ENCODE measurements around the gene ANXA3. TPM values are rescaled to one million over a fixed set of nuclear protein-coding genes. Genes with fewer than 3 reads are reported as not detected.

ANXA3 gene
- total and polyA plus RNA-seq, 2 donors (not counting 3 experiments of a cell fraction or from before 2014, with no cell fraction given), result 52.9 to 78.4 TPM

GRCh38 chr4:78588894-78589545 is 37.5 kb downstream of the ANXA3 start:
- Histone ChIP-seq H3K9me1 (replicated peaks; ENCODE audit: control insufficient read depth, extremely low read depth, insufficient read depth, low read length) (no peaks in the 10 kb centered on the region), H3K79me2 (ENCODE audit: control insufficient read depth, insufficient read depth, low read length) (no peaks in the 10 kb centered on the region), H3K9ac (replicated peaks; ENCODE audit: extremely low read depth, insufficient read depth, low read length) (no peak overlapping the region), H2AFZ (ENCODE audit: low read depth, low read length) (no peak overlapping the region), H3K27ac (ENCODE audit: insufficient read depth, low read depth, low read length) (no peak overlapping the region), H4K20me1 (replicated peaks; ENCODE audit: control insufficient read depth, extremely low read depth, insufficient read depth, low read length) (no peaks in the 10 kb centered on the region), H3K27me3 (ENCODE audit: control insufficient read depth in 2 of 2, insufficient read depth in 2 of 2, low read length in 2 of 2) (no peaks in the 10 kb centered on the region), H3K36me3 (ENCODE audit: control insufficient read depth in 2 of 2, extremely low read depth in 1 of 2, insufficient read depth in 2 of 2, low read length in 2 of 2) (peaks cover 6 to 9% of the 10 kb centered on the region in 2 experiments), H3K9me3 (replicated peaks; ENCODE audit: control insufficient read depth, insufficient read depth, low read length) (no peaks in the 10 kb centered on the region), H3K4me2 (ENCODE audit: insufficient read depth, low read length) (no peak overlapping the region), H3K4me3 (replicated peaks in 1 of 3; ENCODE audit: insufficient read depth in 1 of 3, low read depth in 1 of 3, low read length in 3 of 3) (no peak overlapping the region), H3K4me1 (ENCODE audit: control insufficient read depth, extremely low read depth, insufficient read depth, low read length) (peaks cover 13% of the 10 kb centered on the region)
- intact Hi-C loops (cut with micrococcal nuclease), result no loop called here
- FAIRE-seq, result no peak
- dilution Hi-C loops (cut with MboI; ENCODE audit: extremely low pct_ligation_motif_present, low sequenced_read_pairs), result no loop called here
- no peak for TF ChIP-seq POLR2AphosphoS5 (IDR thresholded peaks at IDR 0.05; ENCODE audit: insufficient read depth, low read depth, low read length)
- TF ChIP-seq JUN (IDR thresholded peaks at IDR 0.05; ENCODE audit: borderline replicate concordance, insufficient read depth, insufficient read length, low read depth), result no peak
- no peak for TF ChIP-seq GATA2 (IDR thresholded peaks at IDR 0.05; ENCODE audit: insufficient read depth, insufficient read length, low read depth, low read length)
- no peak for TF ChIP-seq CTCF (IDR thresholded peaks at IDR 0.05; ENCODE audit: extremely low read depth in 1 of 2, insufficient read depth in 1 of 2, low read depth in 1 of 2, low read length in 2 of 2)
- no peak for TF ChIP-seq POLR2A (IDR thresholded peaks at IDR 0.05; ENCODE audit: low read depth, low read length)
- no peak for TF ChIP-seq MYC (IDR thresholded peaks at IDR 0.05; ENCODE audit: low read depth, low read length)
- TF ChIP-seq FOS (IDR thresholded peaks at IDR 0.05; ENCODE audit: borderline replicate concordance, insufficient read depth, low read length), result no peak
- no peak for TF ChIP-seq EZH2 (IDR thresholded peaks at IDR 0.05; ENCODE audit: borderline replicate concordance, low read depth, low read length, severe bottlenecking)
- TF ChIP-seq MAX (IDR thresholded peaks at IDR 0.05; ENCODE audit: insufficient read depth, insufficient read length), result no peak
- ChIA-PET CTCF (no interaction called here), POLR2A (no interaction called here)
- no TSS peak for BruUV-seq (replicated peaks)
- no peak for DNase-seq (ENCODE audit: low read depth, low spot score)
